ENCODE measurements around the gene ZNF644.

Gene ZNF644

DNA sequence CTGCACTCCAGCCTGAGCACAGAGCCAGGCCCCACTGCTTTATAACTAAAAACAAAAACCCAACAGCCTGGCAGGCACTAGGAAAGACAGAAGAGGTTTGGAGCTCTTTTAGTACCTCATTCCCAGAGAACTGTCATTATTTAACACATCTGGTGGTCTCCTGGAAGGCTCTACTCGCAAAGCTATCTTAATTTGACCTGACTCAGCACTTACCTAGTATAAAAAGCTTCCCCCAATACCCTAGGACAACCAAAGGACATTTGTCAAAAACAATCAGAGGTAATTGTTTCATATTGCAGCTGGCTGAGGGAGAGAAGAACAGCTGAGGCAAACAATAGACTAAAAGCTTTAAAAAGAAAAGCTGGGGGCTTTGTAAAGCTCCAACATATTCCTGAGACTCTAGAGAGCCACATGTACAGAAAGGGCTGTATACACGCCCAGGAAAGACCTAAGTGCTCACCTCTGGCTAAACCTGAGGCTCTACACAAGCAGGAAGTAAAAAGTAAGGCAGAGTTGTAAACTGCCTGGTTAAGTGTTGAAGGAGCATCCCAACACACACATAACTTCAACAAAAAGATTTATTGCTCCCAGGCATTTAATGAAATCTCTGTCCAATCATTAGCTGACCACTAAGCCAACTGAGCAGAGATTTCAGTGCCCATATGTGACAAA lies 25.0 kb downstream of the ZNF644 start:
- Histone ChIP-seq H4K20me1 (ENCODE audit: insufficient read depth, low read length) (no peaks in the 10 kb centered on the region), H3K36me3 (ENCODE audit: insufficient read depth, low read length) (peaks cover 25% of the 10 kb centered on the region), H3K79me2 (ENCODE audit: insufficient read depth, low read length) (peaks cover 63% of the 10 kb centered on the region), H3K9me3 (ENCODE audit: low read length) (peaks cover 17% of the 10 kb centered on the region), H2AFZ (ENCODE audit: low read length) (no peak overlapping the region), H3K4me3 (ENCODE audit: low read depth, low read length, poor library complexity, severe bottlenecking) (no peak overlapping the region), H3K9ac (ENCODE audit: low read length) (no peak overlapping the region), H3K27ac (ENCODE audit: low read depth, low read length, poor library complexity, severe bottlenecking) (no peak overlapping the region), H3K4me2 (ENCODE audit: low read length) (no peak overlapping the region), H3F3A (ENCODE audit: insufficient read depth, low read length) (no peaks in the 10 kb centered on the region), H3K4me1 (ENCODE audit: insufficient read depth, low read length, severe bottlenecking) (no peaks in the 10 kb centered on the region), H3K27me3 (ENCODE audit: insufficient read depth, low read length) (no peaks in the 10 kb centered on the region), H3K9me2 (ENCODE audit: low read depth, low read length) (no peaks in the 10 kb centered on the region)
- TF ChIP-seq, protein P1, sequence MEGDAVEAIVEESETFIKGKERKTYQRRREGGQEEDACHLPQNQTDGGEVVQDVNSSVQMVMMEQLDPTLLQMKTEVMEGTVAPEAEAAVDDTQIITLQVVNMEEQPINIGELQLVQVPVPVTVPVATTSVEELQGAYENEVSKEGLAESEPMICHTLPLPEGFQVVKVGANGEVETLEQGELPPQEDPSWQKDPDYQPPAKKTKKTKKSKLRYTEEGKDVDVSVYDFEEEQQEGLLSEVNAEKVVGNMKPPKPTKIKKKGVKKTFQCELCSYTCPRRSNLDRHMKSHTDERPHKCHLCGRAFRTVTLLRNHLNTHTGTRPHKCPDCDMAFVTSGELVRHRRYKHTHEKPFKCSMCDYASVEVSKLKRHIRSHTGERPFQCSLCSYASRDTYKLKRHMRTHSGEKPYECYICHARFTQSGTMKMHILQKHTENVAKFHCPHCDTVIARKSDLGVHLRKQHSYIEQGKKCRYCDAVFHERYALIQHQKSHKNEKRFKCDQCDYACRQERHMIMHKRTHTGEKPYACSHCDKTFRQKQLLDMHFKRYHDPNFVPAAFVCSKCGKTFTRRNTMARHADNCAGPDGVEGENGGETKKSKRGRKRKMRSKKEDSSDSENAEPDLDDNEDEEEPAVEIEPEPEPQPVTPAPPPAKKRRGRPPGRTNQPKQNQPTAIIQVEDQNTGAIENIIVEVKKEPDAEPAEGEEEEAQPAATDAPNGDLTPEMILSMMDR (IDR thresholded peaks at IDR 0.05; ENCODE audit: low read length) = no peak
- TF ChIP-seq EZH2 (IDR thresholded peaks at IDR 0.05; ENCODE audit: borderline replicate concordance, low read length) = no peak

DNA sequence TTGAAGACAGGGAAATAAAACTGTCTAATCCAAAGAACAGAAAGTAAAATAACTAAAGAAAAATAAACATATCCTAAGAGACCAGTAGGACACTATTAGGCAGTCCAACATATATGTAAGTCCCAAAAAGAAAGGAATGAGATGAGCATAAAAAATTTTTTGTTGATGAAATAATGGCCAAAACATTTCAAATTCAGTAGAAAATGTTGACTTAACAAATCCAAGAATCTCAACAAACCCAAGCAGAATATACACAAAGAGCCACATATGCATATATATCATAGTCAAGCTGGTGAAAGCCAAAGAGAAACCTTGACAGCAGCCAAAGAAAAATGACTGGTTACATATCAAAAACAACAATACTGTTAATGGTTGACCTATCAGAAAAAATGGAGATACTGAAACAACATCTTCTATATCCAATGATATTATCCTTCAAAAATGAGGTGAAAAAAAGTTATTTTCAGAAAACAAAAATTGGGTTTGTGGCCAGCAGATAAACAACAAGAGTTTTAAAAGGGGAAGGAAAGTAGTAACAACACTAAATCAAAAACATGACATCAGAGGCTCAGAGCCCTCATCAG lies 26.4 kb downstream of the ZNF644 start:
- peaks cover 40% of the 10 kb centered on the region for H3K36me3 ChIP-seq (ENCODE audit: insufficient read depth, low read length)
- no peak overlapping the region for H3K9ac ChIP-seq (ENCODE audit: low read length)
- no peaks in the 10 kb centered on the region for H3F3A ChIP-seq (ENCODE audit: insufficient read depth, low read length)
- no peaks in the 10 kb centered on the region for H3K9me2 ChIP-seq (ENCODE audit: low read depth, low read length)
- H3K4me2 ChIP-seq (ENCODE audit: low read length) = no peak overlapping the region
- peaks cover 75% of the 10 kb centered on the region for H3K79me2 ChIP-seq (ENCODE audit: insufficient read depth, low read length)
- no peak for TF ChIP-seq EZH2 (IDR thresholded peaks at IDR 0.05; ENCODE audit: borderline replicate concordance, low read length)
- TF ChIP-seq, protein P1 (IDR thresholded peaks at IDR 0.05; ENCODE audit: low read length) = no peak
- peaks cover 17% of the 10 kb centered on the region for H3K9me3 ChIP-seq (ENCODE audit: low read length)
- no peaks in the 10 kb centered on the region for H4K20me1 ChIP-seq (ENCODE audit: insufficient read depth, low read length)
- no peak overlapping the region for H3K4me3 ChIP-seq (ENCODE audit: low read depth, low read length, poor library complexity, severe bottlenecking)
- no peaks in the 10 kb centered on the region for H3K4me1 ChIP-seq (ENCODE audit: insufficient read depth, low read length, severe bottlenecking)
- no peaks in the 10 kb centered on the region for H3K27me3 ChIP-seq (ENCODE audit: insufficient read depth, low read length)
- H2AFZ ChIP-seq (ENCODE audit: low read length) = no peak overlapping the region
- H3K27ac ChIP-seq (ENCODE audit: low read depth, low read length, poor library complexity, severe bottlenecking) = no peak overlapping the region

DNA sequence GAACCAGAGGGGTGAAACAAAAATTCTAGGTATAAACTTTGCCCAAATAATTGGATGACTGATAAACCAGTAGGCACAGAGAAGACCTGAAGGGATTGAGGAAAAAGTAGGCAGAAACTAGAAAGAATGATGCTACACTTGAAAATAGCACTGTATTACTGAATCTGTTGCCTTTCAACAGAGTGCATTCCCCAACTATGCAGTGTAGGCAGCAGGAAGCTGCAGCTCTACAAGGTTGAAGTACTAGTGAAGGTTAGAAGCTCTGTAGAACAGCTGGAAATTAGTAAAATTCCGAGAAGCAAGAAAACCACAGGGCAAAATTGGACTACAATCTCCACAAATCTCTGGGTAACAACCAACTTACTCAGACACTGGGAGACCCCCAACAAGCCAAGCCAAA lies 27.4 kb downstream of the ZNF644 start:
- H3K36me3 ChIP-seq (ENCODE audit: insufficient read depth, low read length) = peaks cover 49% of the 10 kb centered on the region
- H3K9me2 ChIP-seq (ENCODE audit: low read depth, low read length) = no peaks in the 10 kb centered on the region
- TF ChIP-seq, protein P1 (IDR thresholded peaks at IDR 0.05; ENCODE audit: low read length) = no peak
- TF ChIP-seq EZH2 (IDR thresholded peaks at IDR 0.05; ENCODE audit: borderline replicate concordance, low read length) = no peak
- H3F3A ChIP-seq (ENCODE audit: insufficient read depth, low read length) = no peaks in the 10 kb centered on the region
- no peaks in the 10 kb centered on the region for H4K20me1 ChIP-seq (ENCODE audit: insufficient read depth, low read length)
- H3K4me3 ChIP-seq (ENCODE audit: low read depth, low read length, poor library complexity, severe bottlenecking) = no peak overlapping the region
- no peaks in the 10 kb centered on the region for H3K27me3 ChIP-seq (ENCODE audit: insufficient read depth, low read length)
- no peak overlapping the region for H3K9ac ChIP-seq (ENCODE audit: low read length)
- no peaks in the 10 kb centered on the region for H3K4me1 ChIP-seq (ENCODE audit: insufficient read depth, low read length, severe bottlenecking)
- no peak overlapping the region for H3K4me2 ChIP-seq (ENCODE audit: low read length)
- peaks cover 83% of the 10 kb centered on the region for H3K79me2 ChIP-seq (ENCODE audit: insufficient read depth, low read length)
- no peak overlapping the region for H3K27ac ChIP-seq (ENCODE audit: low read depth, low read length, poor library complexity, severe bottlenecking)
- H3K9me3 ChIP-seq (ENCODE audit: low read length) = peaks cover 20% of the 10 kb centered on the region
- no peak overlapping the region for H2AFZ ChIP-seq (ENCODE audit: low read length)
